ENCODE results near the gene ATG7. TPM values are rescaled to one million over a fixed set of nuclear protein-coding genes. Genes with fewer than 3 reads are reported as not detected.

Gene ATG7
- total and polyA plus RNA-seq, 4 donors = 7.4 to 53.8 (median 15.6) TPM

- 81% methylated on average over 4 of the region's 4 CpGs for WGBS
- H3K9me3 ChIP-seq (ENCODE audit: control insufficient read depth in 4 of 4, low read length in 3 of 4) = no peaks in the 10 kb centered on the region
- TF ChIP-seq TAF1 (conservative IDR thresholded peaks at IDR 0.05) (no peak), HNF4G (IDR thresholded peaks at IDR 0.05) (no peak), HNF4A (conservative IDR thresholded peaks at IDR 0.05) (no peak), ATF3 (IDR thresholded peaks at IDR 0.05) (no peak), FOXA1 (IDR thresholded peaks at IDR 0.05) (no peak), FOXA2 (IDR thresholded peaks at IDR 0.05) (no peak), REST (IDR thresholded peaks at IDR 0.05) (no peak), YY1 (IDR thresholded peaks at IDR 0.05) (no peak), NR2F2 (IDR thresholded peaks at IDR 0.05) (no peak), GABPA (IDR thresholded peaks at IDR 0.05 in 1 of 2, conservative IDR thresholded peaks at IDR 0.05 in 1 of 2) (no peak), SP1 (IDR thresholded peaks at IDR 0.05) (no peak), JUND (IDR thresholded peaks at IDR 0.05) (no peak), ZBTB33 (IDR thresholded peaks at IDR 0.05) (no peak), EGR1 (IDR thresholded peaks at IDR 0.05; ENCODE audit: low read depth in 2 of 2) (no peak), CTCF (IDR thresholded peaks at IDR 0.05; ENCODE audit: low read depth, low read length, missing input control) (no peak), RXRA (IDR thresholded peaks at IDR 0.05) (no peak)
- TF ChIP-seq, protein P1, sequence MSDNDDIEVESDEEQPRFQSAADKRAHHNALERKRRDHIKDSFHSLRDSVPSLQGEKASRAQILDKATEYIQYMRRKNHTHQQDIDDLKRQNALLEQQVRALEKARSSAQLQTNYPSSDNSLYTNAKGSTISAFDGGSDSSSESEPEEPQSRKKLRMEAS (IDR thresholded peaks at IDR 0.05) = no peak
- H3K4me3 ChIP-seq (ENCODE audit: low read depth in 1 of 3, low read length in 3 of 3) = no peak overlapping the region
- H3K9ac ChIP-seq (ENCODE audit: low read depth in 1 of 2, low read length in 2 of 2) = no peak overlapping the region
- H3K4me1 ChIP-seq (ENCODE audit: control insufficient read depth in 4 of 4, insufficient read depth in 4 of 4, low read length in 3 of 4) = no peaks in the 10 kb centered on the region
- no peaks in the 10 kb centered on the region for H3K36me3 ChIP-seq (ENCODE audit: control insufficient read depth in 4 of 4, insufficient read depth in 3 of 4, low read depth in 1 of 4, low read length in 3 of 4)
- DNase-seq (ENCODE audit: low spot score) = no peak
- peaks cover 0 to 2% (median 0%) of the 10 kb centered on the region in 4 donors for H3K27me3 ChIP-seq (ENCODE audit: control insufficient read depth in 4 of 4, insufficient read depth in 4 of 4, low read length in 3 of 4)
- no peak overlapping the region for H3K27ac ChIP-seq (ENCODE audit: low read depth in 1 of 2, low read length in 2 of 2)
Observed at GRCh38 chr3:11228041-11228440, 44.2 kb upstream of the ATG7 start.

DNA sequence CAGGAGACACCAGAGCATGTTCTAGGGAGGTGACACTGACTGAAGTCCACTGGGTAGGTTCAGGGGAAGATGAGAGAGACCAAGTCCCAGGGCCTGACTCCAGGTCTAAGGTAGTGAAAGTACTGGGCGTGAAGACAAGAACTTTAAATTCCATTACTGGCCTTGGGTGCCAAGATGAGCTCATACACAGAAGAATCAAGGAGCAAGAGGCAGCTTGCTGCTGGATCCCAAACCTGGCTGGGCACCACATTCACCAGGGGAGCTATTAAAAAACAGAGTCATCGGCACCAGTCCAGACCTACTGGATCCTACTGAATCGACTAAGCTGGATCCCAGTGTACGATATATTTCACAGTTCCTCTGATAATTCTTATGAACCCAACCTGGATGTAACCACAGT is 42.1 kb upstream of the ATG7 start:
- no peaks in the 10 kb centered on the region for H3K4me1 ChIP-seq (ENCODE audit: control insufficient read depth in 4 of 4, insufficient read depth in 4 of 4, low read length in 3 of 4)
- WGBS = 94% methylated on average over 4 of the region's 4 CpGs
- H3K27me3 ChIP-seq (ENCODE audit: control insufficient read depth in 4 of 4, insufficient read depth in 4 of 4, low read length in 3 of 4) = peaks cover 0 to 2% (median 0%) of the 10 kb centered on the region in 4 donors
- no peaks in the 10 kb centered on the region for H3K36me3 ChIP-seq (ENCODE audit: control insufficient read depth in 4 of 4, insufficient read depth in 3 of 4, low read depth in 1 of 4, low read length in 3 of 4)
- no peak overlapping the region for H3K9ac ChIP-seq (ENCODE audit: low read depth in 1 of 2, low read length in 2 of 2)
- TF ChIP-seq FOXA2 (IDR thresholded peaks at IDR 0.05) (no peak), RAD21 (IDR thresholded peaks at IDR 0.05) (no peak), CTCF (IDR thresholded peaks at IDR 0.05; ENCODE audit: low read depth, low read length, missing input control) (no peak), HNF4A (conservative IDR thresholded peaks at IDR 0.05) (no peak), EGR1 (IDR thresholded peaks at IDR 0.05; ENCODE audit: low read depth in 2 of 2) (no peak), SP1 (IDR thresholded peaks at IDR 0.05) (no peak), NR2F2 (IDR thresholded peaks at IDR 0.05) (no peak)
- H3K9me3 ChIP-seq (ENCODE audit: control insufficient read depth in 4 of 4, low read length in 3 of 4) = no peaks in the 10 kb centered on the region
- DNase-seq (ENCODE audit: low spot score) = no peak
- H3K4me3 ChIP-seq (ENCODE audit: low read depth in 1 of 3, low read length in 3 of 3) = no peak overlapping the region
- no peak overlapping the region for H3K27ac ChIP-seq (ENCODE audit: low read depth in 1 of 2, low read length in 2 of 2)
